ENCODE measurements around the gene NUP155.

NUP155 gene

GRCh38 chr5:37326536-37326935 lies 44.4 kb downstream of the NUP155 start:
- Histone ChIP-seq H3K9me3 (no peaks in the 10 kb centered on the region), H3K4me1 (no peaks in the 10 kb centered on the region), H3K4me3 (ENCODE audit: low read depth, low read length) (no peak overlapping the region), H3K36me3 (peaks cover 88% of the 10 kb centered on the region), H3K27me3 (no peaks in the 10 kb centered on the region)
- TF ChIP-seq, protein P1, sequence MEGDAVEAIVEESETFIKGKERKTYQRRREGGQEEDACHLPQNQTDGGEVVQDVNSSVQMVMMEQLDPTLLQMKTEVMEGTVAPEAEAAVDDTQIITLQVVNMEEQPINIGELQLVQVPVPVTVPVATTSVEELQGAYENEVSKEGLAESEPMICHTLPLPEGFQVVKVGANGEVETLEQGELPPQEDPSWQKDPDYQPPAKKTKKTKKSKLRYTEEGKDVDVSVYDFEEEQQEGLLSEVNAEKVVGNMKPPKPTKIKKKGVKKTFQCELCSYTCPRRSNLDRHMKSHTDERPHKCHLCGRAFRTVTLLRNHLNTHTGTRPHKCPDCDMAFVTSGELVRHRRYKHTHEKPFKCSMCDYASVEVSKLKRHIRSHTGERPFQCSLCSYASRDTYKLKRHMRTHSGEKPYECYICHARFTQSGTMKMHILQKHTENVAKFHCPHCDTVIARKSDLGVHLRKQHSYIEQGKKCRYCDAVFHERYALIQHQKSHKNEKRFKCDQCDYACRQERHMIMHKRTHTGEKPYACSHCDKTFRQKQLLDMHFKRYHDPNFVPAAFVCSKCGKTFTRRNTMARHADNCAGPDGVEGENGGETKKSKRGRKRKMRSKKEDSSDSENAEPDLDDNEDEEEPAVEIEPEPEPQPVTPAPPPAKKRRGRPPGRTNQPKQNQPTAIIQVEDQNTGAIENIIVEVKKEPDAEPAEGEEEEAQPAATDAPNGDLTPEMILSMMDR (IDR thresholded peaks at IDR 0.05; ENCODE audit: low read depth, low read length), result no peak
- DNase-seq, result no peak

- TF ChIP-seq, protein P1 (IDR thresholded peaks at IDR 0.05; ENCODE audit: low read depth, low read length), result no peak
- Histone ChIP-seq H3K36me3 (peaks cover 86% of the 10 kb centered on the region), H3K4me1 (no peaks in the 10 kb centered on the region), H3K9me3 (no peaks in the 10 kb centered on the region), H3K27me3 (no peaks in the 10 kb centered on the region), H3K4me3 (ENCODE audit: low read depth, low read length) (no peak overlapping the region)
- no peak for DNase-seq
These were observed 47.3 kb downstream of the NUP155 start for GRCh38 chr5:37323607-37324006.

DNA sequence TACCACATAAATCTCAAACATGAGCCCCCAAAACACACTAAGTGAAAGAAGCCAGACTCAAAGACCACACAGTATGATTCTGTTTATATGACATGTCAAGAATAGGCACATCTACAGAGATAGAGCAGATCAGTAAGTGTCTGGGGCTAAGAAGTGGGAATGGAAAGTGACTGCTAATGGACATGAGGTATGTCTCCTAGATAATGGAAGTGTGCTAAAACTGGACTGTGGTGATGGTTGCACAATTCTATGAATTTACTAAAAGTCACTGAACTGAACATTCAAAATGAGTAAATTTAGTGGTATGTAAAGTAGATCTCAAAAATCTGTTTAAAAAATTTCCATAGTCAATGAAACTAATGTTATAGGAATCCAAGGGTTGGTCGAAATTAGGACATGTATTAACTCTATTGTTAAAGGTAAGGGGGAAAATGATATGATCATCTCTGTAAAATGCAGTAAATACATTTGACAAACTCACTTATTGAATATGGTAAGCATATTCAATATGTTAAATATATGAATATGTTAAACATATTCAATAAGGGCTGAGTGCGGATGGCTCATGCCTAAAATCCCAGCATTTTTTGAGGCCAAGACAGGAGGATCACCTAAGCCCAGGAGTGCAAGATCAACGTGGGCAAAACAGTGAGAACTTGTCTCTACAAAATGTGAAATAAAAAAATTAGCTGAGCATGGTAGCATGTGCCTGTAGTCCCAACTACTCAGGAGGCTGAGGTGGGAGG lies 51.7 kb downstream of the NUP155 start:
- no peaks in the 10 kb centered on the region for H3K27me3 ChIP-seq
- TF ChIP-seq, protein P1 (IDR thresholded peaks at IDR 0.05; ENCODE audit: low read depth, low read length), result no peak
- H3K4me1 ChIP-seq, result no peaks in the 10 kb centered on the region
- no peak for DNase-seq
- peaks cover 85% of the 10 kb centered on the region for H3K36me3 ChIP-seq
- no peaks in the 10 kb centered on the region for H3K9me3 ChIP-seq
- no peak overlapping the region for H3K4me3 ChIP-seq (ENCODE audit: low read depth, low read length)

DNA sequence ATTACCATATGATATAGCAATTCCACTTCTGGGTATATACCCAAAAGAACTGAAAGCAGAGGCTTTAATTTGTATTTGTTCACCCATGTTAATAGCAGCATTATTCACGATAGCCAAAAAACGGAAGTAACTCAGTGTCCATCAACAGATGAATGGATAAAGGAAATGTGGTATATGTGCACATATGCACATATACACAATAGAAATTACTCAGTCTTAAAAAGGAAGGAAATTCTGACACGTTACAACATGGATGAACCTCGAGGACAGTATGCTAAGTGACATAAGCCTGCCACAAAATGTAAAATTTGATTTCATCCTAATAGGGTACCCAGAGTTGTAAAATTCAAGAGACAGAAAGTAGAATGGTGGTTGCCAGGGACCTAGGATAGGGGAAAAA lies 54.9 kb downstream of the NUP155 start:
- H3K36me3 ChIP-seq, result peaks cover 88% of the 10 kb centered on the region
- H3K27me3 ChIP-seq, result no peaks in the 10 kb centered on the region
- no peaks in the 10 kb centered on the region for H3K9me3 ChIP-seq
- no peaks in the 10 kb centered on the region for H3K4me1 ChIP-seq
- H3K4me3 ChIP-seq (ENCODE audit: low read depth, low read length), result no peak overlapping the region
- TF ChIP-seq, protein P1 (IDR thresholded peaks at IDR 0.05; ENCODE audit: low read depth, low read length), result no peak
- DNase-seq, result no peak

DNA sequence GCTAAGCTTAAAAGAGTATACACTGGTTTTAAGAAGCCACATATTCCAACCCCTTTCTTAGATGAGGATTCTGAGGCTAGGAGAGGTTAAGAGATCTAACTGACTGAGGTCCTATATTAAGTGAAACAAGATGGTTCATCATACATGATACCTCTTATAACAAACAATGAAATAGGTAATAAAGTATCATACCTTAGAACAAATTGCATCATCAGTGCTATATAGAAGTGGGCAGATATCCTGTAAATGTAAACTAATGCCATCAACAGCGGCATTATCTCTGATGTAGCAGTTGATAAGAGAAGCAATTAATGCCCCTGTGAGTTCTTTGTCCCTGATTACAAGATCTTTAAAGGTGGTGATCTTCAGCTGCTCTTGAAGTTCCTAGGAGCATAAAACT lies 60.5 kb downstream of the NUP155 start:
- Histone ChIP-seq H3K4me3 (ENCODE audit: low read depth, low read length) (no peak overlapping the region), H3K9me3 (no peaks in the 10 kb centered on the region), H3K36me3 (peaks cover 84% of the 10 kb centered on the region), H3K27me3 (no peaks in the 10 kb centered on the region), H3K4me1 (no peaks in the 10 kb centered on the region)
- DNase-seq, result no peak
- TF ChIP-seq, protein P1 (IDR thresholded peaks at IDR 0.05; ENCODE audit: low read depth, low read length), result no peak

GRCh38 chr5:37308793-37309192 lies 62.1 kb downstream of the NUP155 start:
- no peak for DNase-seq

More at GRCh38 chr5:37308793-37309192, 62.1 kb downstream of the NUP155 start:
- no peaks in the 10 kb centered on the region for H3K27me3 ChIP-seq
- no peak overlapping the region for H3K4me3 ChIP-seq (ENCODE audit: low read depth, low read length)
- TF ChIP-seq, protein P1 (IDR thresholded peaks at IDR 0.05; ENCODE audit: low read depth, low read length), result no peak
- no peaks in the 10 kb centered on the region for H3K4me1 ChIP-seq
- peaks cover 83% of the 10 kb centered on the region for H3K36me3 ChIP-seq
- H3K9me3 ChIP-seq, result no peaks in the 10 kb centered on the region
